Left lung (tissue), 10 donors: ENCODE measurements around the gene CASK. TPM values are rescaled to one million over a fixed set of nuclear protein-coding genes. Genes with fewer than 3 reads are reported as not detected.

Experiments used
- ATAC-seq: fragments of 200-7000 bp; cut with Tn5 transposase; one replicate; pipeline ENCODE4 v1.9.1; 2020; ENCODE audit warnings: moderate library complexity
- DNase-seq, 4 donors: peaks; one replicate each; pipeline ENCODE4 v3.0.0-alpha.2; 2013 to 2020
- H3K27ac ChIP-seq, 2 donors: fragments of 200-600 bp; sonication (generic) in 1 of 2; one replicate each; pipeline versions ENCODE4 v1.5.0 to v1.8.0; 2020 to 2021
- H3K27me3 ChIP-seq, 2 donors: fragments of 200-600 bp; sonication (generic) in 1 of 2; one replicate each; pipeline versions ENCODE4 v1.5.0 to v1.8.0; 2020 to 2021
- H3K36me3 ChIP-seq, 2 donors: fragments of 200-600 bp; sonication (generic) in 1 of 2; one replicate each; pipeline versions ENCODE4 v1.5.0 to v1.8.0; 2020 to 2021
- H3K4me1 ChIP-seq, 2 donors: fragments of 200-600 bp; one replicate each; pipeline ENCODE4 v1.8.0; 2021
- H3K4me3 ChIP-seq, 2 donors: fragments of 200-600 bp; sonication (generic) in 1 of 2; one replicate each; pipeline versions ENCODE4 v1.5.0 to v1.8.0; 2020 to 2021; ENCODE audit warnings: mild to moderate bottlenecking in 1 of 2
- H3K9me3 ChIP-seq, 2 donors: fragments of 200-600 bp; sonication (generic) in 1 of 2; one replicate each; pipeline versions ENCODE4 v1.5.0 to v1.8.0; 2020 to 2021
- CTCF ChIP-seq, 2 donors: fragments of 200-600 bp; sonication (generic) in 1 of 2; IDR thresholded peaks; one replicate each; pipeline versions ENCODE4 v1.5.0 to v1.8.0; 2021; ENCODE audit warnings: antibody characterized with exemption in 2 of 2
- intact Hi-C, 2 donors: fragments of 100-400 bp; cut with DNase I; formaldehyde crosslinking; loops; one replicate each; pipeline versions ENCODE4 v1.11.2 to v1.14.2; 2022
- polyA plus RNA-seq, 6 donors: library from polyadenylated mRNA; unstranded; fragments of 120-200 nt; gene quantifications; one replicate each; pipeline ENCODE4 v1.2.1, GENCODE V29; 2013; ENCODE audit not compliant: insufficient read length in 6 of 6
- total RNA-seq, 2 donors: library from RNA; stranded (reverse); fragmentation: NEBNext Ultra II Directional; extraction: Animal tissue kit (Norgen Biotek cat#: 25700); gene quantifications; one replicate each; pipeline ENCODE4 v1.2.1, GENCODE V29; 2021
- donor health status: DM: no; HTN: yes; CAD: no.
- donor health status: DM: no; HTN: no; CAD: no.

The CASK gene
- total and polyA plus RNA-seq, 8 donors = 48.2 to 70.7 (median 56.9) TPM

GRCh38 chrX:41919870-41920269 is 3.5 kb downstream of the CASK start:
- Histone ChIP-seq H3K36me3 (no peaks in the 10 kb centered on the region), H3K27ac (no peak overlapping the region), H3K4me3 (no peak overlapping the region), H3K9me3 (no peaks in the 10 kb centered on the region), H3K27me3 (no peaks in the 10 kb centered on the region), H3K4me1 (peaks cover 0 to 3% of the 10 kb centered on the region in 2 donors)
- no peak for TF ChIP-seq CTCF (IDR thresholded peaks at IDR 0.05)
- intact Hi-C loops = no loop called here
- no peak for ATAC-seq
- DNase-seq = no peak

GRCh38 chrX:41917517-41917916 is 5.8 kb downstream of the CASK start:
- peaks cover 0 to 3% of the 10 kb centered on the region in 2 donors for H3K4me1 ChIP-seq
- H3K27ac ChIP-seq = no peak overlapping the region
- H3K27me3 ChIP-seq = peaks cover 0 to 5% of the 10 kb centered on the region in 2 donors
- no peaks in the 10 kb centered on the region for H3K9me3 ChIP-seq
- intact Hi-C loops = no loop called here
- ATAC-seq (no peak), DNase-seq (no peak)
- no peaks in the 10 kb centered on the region for H3K36me3 ChIP-seq
- TF ChIP-seq CTCF (IDR thresholded peaks at IDR 0.05) = no peak
- no peak overlapping the region for H3K4me3 ChIP-seq

DNA sequence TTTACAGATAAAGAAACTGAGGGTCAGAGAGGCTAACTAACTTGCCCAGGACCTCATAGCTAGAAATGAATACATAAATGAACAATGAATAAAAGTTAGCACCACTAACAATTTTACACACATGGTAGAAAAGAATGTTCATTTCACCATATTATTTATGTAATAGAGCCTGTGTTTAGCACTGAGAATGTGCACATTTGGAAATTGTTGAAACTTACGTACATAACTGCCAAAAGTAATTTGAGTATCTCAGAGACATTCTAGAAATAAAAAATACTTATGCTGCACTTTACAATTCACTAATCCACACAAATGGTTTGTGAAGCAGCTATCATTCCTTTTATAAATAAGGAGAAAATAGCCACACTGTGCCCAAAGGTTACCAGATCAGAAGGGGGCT is 9.9 kb downstream of the CASK start:
- no peak for TF ChIP-seq CTCF (IDR thresholded peaks at IDR 0.05)
- Histone ChIP-seq H3K27me3 (peaks cover 0 to 5% of the 10 kb centered on the region in 2 donors), H3K36me3 (no peaks in the 10 kb centered on the region), H3K27ac (no peak overlapping the region), H3K4me1 (peaks cover 0 to 6% of the 10 kb centered on the region in 2 donors), H3K4me3 (no peak overlapping the region), H3K9me3 (no peaks in the 10 kb centered on the region)
- intact Hi-C loops = no loop called here
- ATAC-seq (no peak), DNase-seq (no peak)

GRCh38 chrX:41912923-41913322 is 10.4 kb downstream of the CASK start:
- H3K27ac ChIP-seq = no peak overlapping the region
- H3K36me3 ChIP-seq = no peaks in the 10 kb centered on the region
- H3K4me1 ChIP-seq = peaks cover 0 to 6% of the 10 kb centered on the region in 2 donors
- H3K9me3 ChIP-seq = no peaks in the 10 kb centered on the region
- peaks cover 0 to 5% of the 10 kb centered on the region in 2 donors for H3K27me3 ChIP-seq
- no peak overlapping the region for H3K4me3 ChIP-seq
- DNase-seq (peak in 1 of 4 donors; percentile 14), ATAC-seq (peak; percentile 79)
- TF ChIP-seq CTCF (IDR thresholded peaks at IDR 0.05) = no peak
- intact Hi-C loops = no loop called here

- DNase-seq = no peak
- Histone ChIP-seq H3K36me3 (no peaks in the 10 kb centered on the region), H3K27ac (no peak overlapping the region), H3K4me1 (peaks cover 0 to 3% of the 10 kb centered on the region in 2 donors), H3K9me3 (no peaks in the 10 kb centered on the region), H3K27me3 (no peaks in the 10 kb centered on the region), H3K4me3 (no peak overlapping the region)
- intact Hi-C loops = no loop called here
- no peak for ATAC-seq
- no peak for TF ChIP-seq CTCF (IDR thresholded peaks at IDR 0.05)
These were observed 14.3 kb downstream of the CASK start for GRCh38 chrX:41909068-41909467.
